GM12878 (cell line): ENCODE data around the gene GALNS. TPM values are rescaled to one million over a fixed set of nuclear protein-coding genes. Genes with fewer than 3 reads are reported as not detected.

Experiments
- ATAC-seq: fragments of 200-7000 bp; cut with Tn5 transposase; 3 replicates; pipeline ENCODE4 v1.9.1; 2020; ENCODE audit warnings: mild to moderate bottlenecking, moderate library complexity
- BruUV-seq: library from RNA; stranded (reverse); fragments of 400-500 nt; replicated peaks from 2 replicates; lab custom pipeline; 2021; lab: Mats Ljungman, UMichigan
- CTCF ChIA-PET: fragments of 300-600 bp; sonication (Branson Sonifier 250); formaldehyde crosslinking; extraction: SDS; loops from one replicate; lab custom pipeline; 2021; ENCODE audit warnings: inconsistent platforms; lab: Yijun Ruan, JAX
- POLR2A ChIA-PET: fragments of 350-600 bp; formaldehyde crosslinking; extraction: SDS; loops from one replicate; lab custom pipeline; 2021; ENCODE audit warnings: inconsistent platforms; lab: Charles Lee
- RAD21 ChIA-PET: fragments of 300-600 bp; sonication (Branson Sonifier 250); formaldehyde crosslinking; loops from one replicate; lab custom pipeline; 2023; ENCODE audit warnings: antibody characterized with exemption; ENCODE audit not compliant: unreplicated experiment; lab: Charles Lee
- SMC1A ChIA-PET: fragments of 300-600 bp; sonication (Branson Sonifier 250); formaldehyde crosslinking; loops from one replicate; lab custom pipeline; 2023; ENCODE audit not compliant: unreplicated experiment, uncharacterized antibody; lab: Charles Lee
- DNase-seq: peaks from one replicate; pipeline ENCODE4 v3.0.0-alpha.2; 2011; ENCODE audit warnings: low read depth, low spot score
- FAIRE-seq: peaks from 3 replicates; lab custom pipeline; 2011; peaks lifted over from hg19 to GRCh38; lab: Jason Lieb, UNC
- H2AFZ ChIP-seq: 2 replicates; pipeline ENCODE4 v1.6.0; 2011; ENCODE audit warnings: low read depth, low read length, control low read depth; ENCODE audit not compliant: control insufficient read depth
- H3K27ac ChIP-seq: 2 replicates; pipeline ENCODE4 v1.5.1; 2011; ENCODE audit warnings: control low read depth; ENCODE audit not compliant: control insufficient read depth, insufficient read depth
- H3K27me3 ChIP-seq, 2 experiments: replicated peaks in 1 of 2; 2 replicates each; pipeline versions ENCODE4 v1.6.0 to v1.6.1; 2011; ENCODE audit warnings: low read length in 1 of 2; ENCODE audit not compliant: control insufficient read depth in 2 of 2, insufficient read depth in 2 of 2
- H3K36me3 ChIP-seq, 2 experiments: 2 replicates each; pipeline ENCODE4 v1.5.1; 2011; ENCODE audit warnings: low read length in 1 of 2; ENCODE audit not compliant: control insufficient read depth in 2 of 2, insufficient read depth in 2 of 2
- H3K4me1 ChIP-seq: 2 replicates; pipeline ENCODE4 v1.6.1; 2011; ENCODE audit warnings: mild to moderate bottlenecking, low read length, moderate library complexity, mixed read lengths; ENCODE audit not compliant: control insufficient read depth, insufficient read depth
- H3K4me2 ChIP-seq: 2 replicates; pipeline ENCODE4 v1.6.0; 2011; ENCODE audit warnings: control low read depth; ENCODE audit not compliant: control insufficient read depth, insufficient read depth
- H3K4me3 ChIP-seq: fragments of 200-600 bp; sonication (generic); 2 replicates; pipeline ENCODE4 v1.5.1; 2016
- H3K79me2 ChIP-seq: 2 replicates; pipeline ENCODE4 v1.6.0; 2011; ENCODE audit warnings: low read length; ENCODE audit not compliant: control insufficient read depth, insufficient read depth
- H3K9ac ChIP-seq: 2 replicates; pipeline ENCODE4 v1.8.0; 2011; ENCODE audit warnings: low read length, control low read depth, mixed read lengths; ENCODE audit not compliant: control insufficient read depth, insufficient read depth
- H3K9me3 ChIP-seq: replicated peaks from 3 replicates; pipeline ENCODE4 v1.5.1; 2011; ENCODE audit warnings: mild to moderate bottlenecking, low read length; ENCODE audit not compliant: control insufficient read depth, insufficient read depth
- H4K20me1 ChIP-seq: 2 replicates; pipeline ENCODE4 v1.6.0; 2011; ENCODE audit not compliant: control insufficient read depth, insufficient read depth
- ASH2L ChIP-seq: fragments of 300-600, 200-600 bp; sonication (generic); IDR thresholded peaks from 2 replicates; pipeline ENCODE4 v1.6.1; 2017; ENCODE audit warnings: low read depth, mild to moderate bottlenecking, borderline replicate concordance
- CHD2 ChIP-seq: IDR thresholded peaks from 2 replicates; pipeline ENCODE4 v1.6.1; 2011; ENCODE audit warnings: low read depth, low read length, improper control_type of control experiment, borderline replicate concordance
- DPF2 ChIP-seq: fragments of 450-650 bp; IDR thresholded peaks from 2 replicates; pipeline ENCODE4 v1.6.1; 2017; ENCODE audit warnings: mild to moderate bottlenecking
- RUNX3 ChIP-seq: IDR thresholded peaks from 2 replicates; pipeline ENCODE4 v1.6.1; 2012; ENCODE audit warnings: low read length, inconsistent platforms
- SKIL ChIP-seq: fragments of 450-650 bp; IDR thresholded peaks from 2 replicates; pipeline ENCODE4 v1.6.1; 2017; ENCODE audit warnings: mild to moderate bottlenecking, low read depth, inconsistent platforms; ENCODE audit not compliant: poor library complexity, severe bottlenecking
- SREBF1 ChIP-seq: IDR thresholded peaks from 2 replicates; pipeline ENCODE4 v1.6.1; 2012; ENCODE audit warnings: mild to moderate bottlenecking, low read length
- ZBTB4 ChIP-seq: fragments of 450-650 bp; formaldehyde crosslinking; IDR thresholded peaks from 2 replicates; pipeline ENCODE4 v1.4.0; 2022; ENCODE audit warnings: mild to moderate bottlenecking, moderate library complexity
- ZBTB40 ChIP-seq: fragments of 450-650 bp; IDR thresholded peaks from 2 replicates; pipeline ENCODE4 v1.6.1; 2016; ENCODE audit warnings: mild to moderate bottlenecking, moderate library complexity, borderline replicate concordance
- ZNF207 ChIP-seq: fragments of 450-650 bp; IDR thresholded peaks from 2 replicates; pipeline ENCODE4 v1.6.1; 2014; ENCODE audit warnings: antibody characterized with exemption, mild to moderate bottlenecking, borderline replicate concordance
- ZNF217 ChIP-seq: fragments of 450-650 bp; IDR thresholded peaks from 2 replicates; pipeline ENCODE4 v1.6.1; 2017; ENCODE audit warnings: antibody characterized with exemption, mild to moderate bottlenecking
- ZNF24 ChIP-seq: fragments of 450-650 bp; IDR thresholded peaks from 2 replicates; pipeline ENCODE4 v1.6.1; 2017; ENCODE audit warnings: antibody characterized with exemption, mild to moderate bottlenecking
- WGBS: methylation state at CpG from one replicate; pipeline ENCODE4 v1.1.6; 2016; ENCODE audit warnings: low lambda C conversion rate; ENCODE audit not compliant: insufficient replicate concordance, insufficient coverage; ENCODE audit errors: missing lambda C conversion rate; 5-methylcytosine and 5-hydroxymethylcytosine counted together
- in situ Hi-C: fragments of 300-500 bp; cut with MboI; formaldehyde crosslinking; loops from 9 replicates; pipeline ENCODE4 v1.14.3; 2018; ENCODE audit warnings: mixed read lengths
- intact Hi-C: fragments of 100-400 bp; cut with micrococcal nuclease; formaldehyde crosslinking; loops from one replicate; pipeline ENCODE4 v1.14.2; 2022; ENCODE audit not compliant: unreplicated experiment
- polyA plus RNA-seq, 11 experiments: library from polyadenylated mRNA; depleted of rRNA in 4 of 11; unstranded in 6 of 11; stranded (reverse) in 5 of 11; fragments of >200 nt; fragmentation: Nextera tagmentation in 4 of 11; fragmentation: Illumina TruSeq in 1 of 11; extraction: Ambion mirVana in 4 of 11; extraction: Trizol in 1 of 11; gene quantifications; 1 replicate in 1 of 11; 2 replicates in 10 of 11; pipeline versions ENCODE4 v1.2.1 to v1.2.3, GENCODE V29; 2011 to 2016; ENCODE audit warnings: inconsistent platforms in 2 of 11, missing spikeins in 2 of 11, low read depth in 1 of 11
- total RNA-seq, 4 experiments: library from RNA; depleted of rRNA in 3 of 4; stranded (reverse); fragments of >200 nt in 3 of 4; fragmentation: Illumina TruSeq in 1 of 4; extraction: Trizol in 1 of 4; gene quantifications; 2 replicates each; pipeline versions ENCODE4 v1.2.1 to v1.2.3, GENCODE V29; 2013 to 2021

Gene GALNS
- total and polyA plus RNA-seq, 10 of the 15 experiments (the other 5 are each of a cell fraction or from before 2014, with no cell fraction given), result 0.37 to 12.4 (median 5.3) TPM

DNA sequence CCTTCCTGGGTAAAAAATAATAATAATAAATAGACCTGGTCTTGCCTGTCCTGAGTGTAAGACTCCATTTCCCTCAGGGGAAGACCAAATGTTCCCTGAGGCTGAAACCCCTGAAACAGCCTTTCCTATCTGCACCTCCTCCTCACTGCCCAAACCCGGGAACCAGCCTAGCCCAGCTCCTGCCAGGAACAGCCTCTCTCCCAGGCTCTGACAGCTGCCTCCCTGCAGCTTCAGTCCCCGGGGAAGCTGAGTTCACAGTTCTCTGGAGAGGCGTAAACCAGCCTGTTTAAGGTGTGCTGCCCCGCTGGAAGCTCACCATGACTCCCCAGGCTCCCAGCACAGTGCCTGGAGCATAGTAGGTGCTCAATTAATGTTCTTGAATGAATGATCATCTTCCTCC is 60.5 kb downstream of the GALNS start:
- ChIA-PET SMC1A (interaction anchor here (1.1 kb wide), 1 partner anchor 411 kb away, joined by 3 read pairs; no protein-coding TSS in a partner anchor), RAD21 (interaction anchor here (1.6 kb wide), 1 partner anchor 14 kb away, joined by 3 read pairs; no protein-coding TSS in a partner anchor), POLR2A (interaction anchor here (1.1 kb wide), 1 partner anchor 11 kb away, joined by 3 read pairs; the partner anchor contains the start of gene PIEZO1), CTCF (interaction anchor here (0.7 to 2.1 kb wide), 4 partner anchors 12 to 59 kb away, joined by 3 to 7 read pairs (median 4); partner anchors contain the start of gene APRT)
- Histone ChIP-seq H2AFZ (no peak overlapping the region), H3K9me3 (no peaks in the 10 kb centered on the region), H4K20me1 (no peaks in the 10 kb centered on the region), H3K79me2 (no peaks in the 10 kb centered on the region), H3K4me3 (no peak overlapping the region), H3K9ac (no peak overlapping the region), H3K36me3 (no peaks in the 10 kb centered on the region; a peak in 1 of 4 replicates), H3K27me3 (no peaks in the 10 kb centered on the region), H3K4me2 (no peak overlapping the region), H3K4me1 (peaks cover 13% of the 10 kb centered on the region), H3K27ac (no peak overlapping the region)
- intact Hi-C loops (no loop called here), in situ Hi-C loops (no loop called here)
- BruUV-seq, result no TSS peak
- no peak for ATAC-seq
- whole genome bisulfite sequencing, result 75% methylated on average over 4 of the region's 4 CpGs
- DNase-seq, result no peak
- FAIRE-seq, result no peak
- TF ChIP-seq SREBF1 (no peak), ZBTB40 (no peak), ZNF217 (no peak), ZNF24 (no peak), SKIL (no peak), ASH2L (no peak), DPF2 (no peak), RUNX3 (no peak), ZBTB4 (CRISPR knock-in tag) (no peak), ZNF207 (no peak), CHD2 (no peak)
